ENCODE data around the gene RYR3.
A peak's percentile ranks its signal among the peaks of the same experiment; 100 is the strongest.

RYR3 gene

GRCh38 chr15:33639051-33639450 is 328.3 kb downstream of the RYR3 start:
- Histone ChIP-seq H3K4me1 (ENCODE audit: insufficient read depth, poor library complexity, severe bottlenecking) (no peaks in the 10 kb centered on the region), H3K27ac (ENCODE audit: poor library complexity, severe bottlenecking) (no peak overlapping the region), H3K9me3 (ENCODE audit: severe bottlenecking) (no peaks in the 10 kb centered on the region), H3K4me3 (ENCODE audit: severe bottlenecking) (no peak overlapping the region), H3K36me3 (ENCODE audit: low read depth) (no peaks in the 10 kb centered on the region), H3K27me3 (ENCODE audit: insufficient read depth, poor library complexity, severe bottlenecking) (peaks cover 65% of the 10 kb centered on the region)
- TF ChIP-seq CTCF (IDR thresholded peaks at IDR 0.05; ENCODE audit: poor library complexity, severe bottlenecking), result no peak
- no peak for DNase-seq (ENCODE audit: low spot score)
- no peak for ATAC-seq (ENCODE audit: low read depth)

- peaks cover 69% of the 10 kb centered on the region for H3K27me3 ChIP-seq (ENCODE audit: insufficient read depth, poor library complexity, severe bottlenecking)
- H3K4me1 ChIP-seq (ENCODE audit: insufficient read depth, poor library complexity, severe bottlenecking), result no peaks in the 10 kb centered on the region
- TF ChIP-seq CTCF (IDR thresholded peaks at IDR 0.05; ENCODE audit: poor library complexity, severe bottlenecking), result no peak
- H3K27ac ChIP-seq (ENCODE audit: poor library complexity, severe bottlenecking), result no peak overlapping the region
- DNase-seq (ENCODE audit: low spot score), result no peak
- ATAC-seq (ENCODE audit: low read depth), result no peak
- H3K4me3 ChIP-seq (ENCODE audit: severe bottlenecking), result no peak overlapping the region
- H3K9me3 ChIP-seq (ENCODE audit: severe bottlenecking), result no peaks in the 10 kb centered on the region
- H3K36me3 ChIP-seq (ENCODE audit: low read depth), result no peaks in the 10 kb centered on the region
Observed at GRCh38 chr15:33639456-33639855, 328.7 kb downstream of the RYR3 start.

- TF ChIP-seq CTCF (IDR thresholded peaks at IDR 0.05; ENCODE audit: poor library complexity, severe bottlenecking), result no peak
- Histone ChIP-seq H3K27ac (ENCODE audit: poor library complexity, severe bottlenecking) (no peak overlapping the region), H3K4me3 (ENCODE audit: severe bottlenecking) (no peak overlapping the region), H3K9me3 (ENCODE audit: severe bottlenecking) (no peaks in the 10 kb centered on the region), H3K36me3 (ENCODE audit: low read depth) (no peaks in the 10 kb centered on the region), H3K4me1 (ENCODE audit: insufficient read depth, poor library complexity, severe bottlenecking) (no peaks in the 10 kb centered on the region), H3K27me3 (ENCODE audit: insufficient read depth, poor library complexity, severe bottlenecking) (peaks cover 74% of the 10 kb centered on the region)
- ATAC-seq (ENCODE audit: low read depth), result peak; percentile 24; the same call in 1 of the 3 replicates
- DNase-seq (ENCODE audit: low spot score), result no peak
Observed at GRCh38 chr15:33639978-33640377, 329.2 kb downstream of the RYR3 start.

GRCh38 chr15:33641069-33641468 is 330.3 kb downstream of the RYR3 start:
- Histone ChIP-seq H3K36me3 (ENCODE audit: low read depth) (no peaks in the 10 kb centered on the region), H3K27me3 (ENCODE audit: insufficient read depth, poor library complexity, severe bottlenecking) (peaks cover 78% of the 10 kb centered on the region), H3K4me1 (ENCODE audit: insufficient read depth, poor library complexity, severe bottlenecking) (no peaks in the 10 kb centered on the region), H3K27ac (ENCODE audit: poor library complexity, severe bottlenecking) (no peak overlapping the region), H3K9me3 (ENCODE audit: severe bottlenecking) (no peaks in the 10 kb centered on the region), H3K4me3 (ENCODE audit: severe bottlenecking) (no peak overlapping the region)
- ATAC-seq (ENCODE audit: low read depth), result no peak
- TF ChIP-seq CTCF (IDR thresholded peaks at IDR 0.05; ENCODE audit: poor library complexity, severe bottlenecking), result no peak
- no peak for DNase-seq (ENCODE audit: low spot score)

- DNase-seq (ENCODE audit: low spot score), result no peak
Observed at GRCh38 chr15:33644304-33644703, 333.5 kb downstream of the RYR3 start.

More at GRCh38 chr15:33644304-33644703, 333.5 kb downstream of the RYR3 start:
- Histone ChIP-seq H3K4me1 (ENCODE audit: insufficient read depth, poor library complexity, severe bottlenecking) (no peaks in the 10 kb centered on the region), H3K27me3 (ENCODE audit: insufficient read depth, poor library complexity, severe bottlenecking) (peaks cover 87% of the 10 kb centered on the region), H3K4me3 (ENCODE audit: severe bottlenecking) (no peak overlapping the region), H3K27ac (ENCODE audit: poor library complexity, severe bottlenecking) (no peak overlapping the region), H3K36me3 (ENCODE audit: low read depth) (no peaks in the 10 kb centered on the region), H3K9me3 (ENCODE audit: severe bottlenecking) (no peaks in the 10 kb centered on the region)
- no peak for ATAC-seq (ENCODE audit: low read depth)
- no peak for TF ChIP-seq CTCF (IDR thresholded peaks at IDR 0.05; ENCODE audit: poor library complexity, severe bottlenecking)
